ENCODE results near the gene ZRSR2. TPM values are rescaled to one million over a fixed set of nuclear protein-coding genes. Genes with fewer than 3 reads are reported as not detected.
A peak's percentile ranks its signal among the peaks of the same experiment; 100 is the strongest.

ZRSR2 gene
- total RNA-seq, 1 donor from 2014 or later: 9.3 TPM

GRCh38 chrX:15748841-15749240 lies 41.4 kb upstream of the ZRSR2 start:
- peaks cover 1% of the 10 kb centered on the region for H3K4me1 Mint-ChIP-seq (ENCODE audit: low read depth, unreplicated experiment)
- H3K27me3 Mint-ChIP-seq (ENCODE audit: low read depth, unreplicated experiment): no peaks in the 10 kb centered on the region
- H3K36me3 Mint-ChIP-seq (ENCODE audit: low read depth, unreplicated experiment): no peaks in the 10 kb centered on the region
- Histone ChIP-seq H3K4me2 (ENCODE audit: low read length) (no peak overlapping the region), H3K9me3 (ENCODE audit: insufficient read depth, low read depth, low read length) (no peaks in the 10 kb centered on the region), H3K4me1 (ENCODE audit: insufficient read depth, low read length) (peaks cover 3% of the 10 kb centered on the region), H3K9ac (ENCODE audit: low read length) (no peak overlapping the region), H3K27me3 (ENCODE audit: insufficient read depth, low read length) (no peaks in the 10 kb centered on the region), H3K36me3 (ENCODE audit: insufficient read depth, low read length) (no peaks in the 10 kb centered on the region), H3K79me2 (ENCODE audit: insufficient read depth, low read length) (no peaks in the 10 kb centered on the region), H3K4me3 (ENCODE audit: insufficient read depth, low read depth, low read length) (no peak overlapping the region), H3K27ac (ENCODE audit: low read depth, low read length) (no peak overlapping the region), H2AFZ (ENCODE audit: low read depth, low read length) (no peak overlapping the region), H4K20me1 (ENCODE audit: insufficient read depth, low read length) (no peaks in the 10 kb centered on the region)
- FAIRE-seq (no peak), DNase-seq (ENCODE audit: low read depth) (no peak)
- no peak for TF ChIP-seq EZH2 (IDR thresholded peaks at IDR 0.05; ENCODE audit: insufficient read depth, low read length)
- TF ChIP-seq, protein P1, sequence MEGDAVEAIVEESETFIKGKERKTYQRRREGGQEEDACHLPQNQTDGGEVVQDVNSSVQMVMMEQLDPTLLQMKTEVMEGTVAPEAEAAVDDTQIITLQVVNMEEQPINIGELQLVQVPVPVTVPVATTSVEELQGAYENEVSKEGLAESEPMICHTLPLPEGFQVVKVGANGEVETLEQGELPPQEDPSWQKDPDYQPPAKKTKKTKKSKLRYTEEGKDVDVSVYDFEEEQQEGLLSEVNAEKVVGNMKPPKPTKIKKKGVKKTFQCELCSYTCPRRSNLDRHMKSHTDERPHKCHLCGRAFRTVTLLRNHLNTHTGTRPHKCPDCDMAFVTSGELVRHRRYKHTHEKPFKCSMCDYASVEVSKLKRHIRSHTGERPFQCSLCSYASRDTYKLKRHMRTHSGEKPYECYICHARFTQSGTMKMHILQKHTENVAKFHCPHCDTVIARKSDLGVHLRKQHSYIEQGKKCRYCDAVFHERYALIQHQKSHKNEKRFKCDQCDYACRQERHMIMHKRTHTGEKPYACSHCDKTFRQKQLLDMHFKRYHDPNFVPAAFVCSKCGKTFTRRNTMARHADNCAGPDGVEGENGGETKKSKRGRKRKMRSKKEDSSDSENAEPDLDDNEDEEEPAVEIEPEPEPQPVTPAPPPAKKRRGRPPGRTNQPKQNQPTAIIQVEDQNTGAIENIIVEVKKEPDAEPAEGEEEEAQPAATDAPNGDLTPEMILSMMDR (IDR thresholded peaks at IDR 0.05; ENCODE audit: insufficient read depth, low read depth, low read length): no peak
- no peak overlapping the region for H3K4me3 Mint-ChIP-seq (ENCODE audit: unreplicated experiment)
- H3K27ac Mint-ChIP-seq (ENCODE audit: unreplicated experiment): no peak overlapping the region
- no peaks in the 10 kb centered on the region for H3K9me3 Mint-ChIP-seq (ENCODE audit: unreplicated experiment)

DNA sequence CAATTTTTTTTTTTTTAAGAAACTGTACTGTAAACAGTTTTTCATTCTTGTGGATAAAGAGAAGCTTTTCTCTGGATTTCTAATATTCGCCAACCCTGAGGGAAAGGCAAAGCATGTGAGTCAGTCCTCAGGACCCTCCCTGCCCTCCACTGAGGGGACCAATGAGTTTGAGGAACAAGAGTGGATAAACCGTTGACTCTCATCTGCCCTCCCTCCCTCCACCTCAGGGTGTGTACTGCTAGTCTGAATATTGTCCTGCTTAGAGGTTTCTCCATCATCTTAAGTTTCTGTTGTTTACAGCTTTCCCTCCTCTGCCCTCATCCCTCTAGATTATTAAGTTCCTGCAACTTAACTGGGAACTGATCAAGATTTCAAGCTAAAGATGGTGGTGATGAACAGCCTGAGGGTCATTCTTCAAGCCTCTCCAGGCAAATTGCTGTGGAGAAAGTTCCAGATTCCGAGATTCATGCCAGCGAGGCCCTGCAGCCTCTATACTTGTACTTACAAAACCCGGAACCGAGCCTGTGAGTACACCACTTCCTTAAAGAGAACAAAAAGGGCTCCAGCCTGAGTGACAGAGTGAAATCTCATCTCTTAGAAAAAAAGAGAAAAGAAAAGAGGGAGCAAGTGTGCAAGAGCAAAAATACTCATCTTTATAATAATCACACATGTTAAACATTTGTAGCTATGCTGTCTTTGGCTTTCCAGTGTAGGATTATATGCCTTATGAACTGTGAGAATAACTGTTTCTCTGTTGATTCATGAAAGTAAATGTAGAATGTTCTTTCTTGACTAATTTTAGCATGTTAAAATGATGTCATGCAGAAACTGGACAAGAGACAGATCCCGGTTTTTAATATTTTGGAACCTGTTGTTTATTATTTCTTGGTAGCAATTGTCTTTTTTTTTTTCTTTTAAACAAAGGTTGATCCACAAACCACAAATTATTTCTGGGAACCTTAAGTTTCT lies 40.4 kb upstream of the ZRSR2 start:
- peaks cover 1% of the 10 kb centered on the region for H3K4me1 Mint-ChIP-seq (ENCODE audit: low read depth, unreplicated experiment)
- TF ChIP-seq, protein P1 (IDR thresholded peaks at IDR 0.05; ENCODE audit: insufficient read depth, low read depth, low read length): no peak
- no peak for TF ChIP-seq EZH2 (IDR thresholded peaks at IDR 0.05; ENCODE audit: insufficient read depth, low read length)
- no peaks in the 10 kb centered on the region for H3K36me3 ChIP-seq (ENCODE audit: insufficient read depth, low read length)
- H3K79me2 ChIP-seq (ENCODE audit: insufficient read depth, low read length): no peaks in the 10 kb centered on the region
- H3K9ac ChIP-seq (ENCODE audit: low read length): no peak overlapping the region
- H2AFZ ChIP-seq (ENCODE audit: low read depth, low read length): no peak overlapping the region
- H3K4me2 ChIP-seq (ENCODE audit: low read length): no peak overlapping the region
- H3K4me3 ChIP-seq (ENCODE audit: insufficient read depth, low read depth, low read length): no peak overlapping the region
- no peaks in the 10 kb centered on the region for H3K9me3 Mint-ChIP-seq (ENCODE audit: unreplicated experiment)
- no peaks in the 10 kb centered on the region for H3K9me3 ChIP-seq (ENCODE audit: insufficient read depth, low read depth, low read length)
- no peaks in the 10 kb centered on the region for H4K20me1 ChIP-seq (ENCODE audit: insufficient read depth, low read length)
- DNase-seq (ENCODE audit: low read depth) (no peak), FAIRE-seq (peak; percentile 98)
- H3K27ac ChIP-seq (ENCODE audit: low read depth, low read length): no peak overlapping the region
- H3K4me1 ChIP-seq (ENCODE audit: insufficient read depth, low read length): peaks cover 3% of the 10 kb centered on the region
- no peaks in the 10 kb centered on the region for H3K36me3 Mint-ChIP-seq (ENCODE audit: low read depth, unreplicated experiment)
- H3K27me3 Mint-ChIP-seq (ENCODE audit: low read depth, unreplicated experiment): no peaks in the 10 kb centered on the region
- no peak overlapping the region for H3K27ac Mint-ChIP-seq (ENCODE audit: unreplicated experiment)
- no peaks in the 10 kb centered on the region for H3K27me3 ChIP-seq (ENCODE audit: insufficient read depth, low read length)
- no peak overlapping the region for H3K4me3 Mint-ChIP-seq (ENCODE audit: unreplicated experiment)
